Hematopoietic multipotent progenitor cell (in vitro differentiated cells): ENCODE data around the gene WSCD1. TPM values are rescaled to one million over a fixed set of nuclear protein-coding genes. Genes with fewer than 3 reads are reported as not detected.

Source experiments
- DNase-seq, 3 donors: peaks; one replicate each; pipeline ENCODE4 v3.0.0-alpha.2; 2011 to 2015; ENCODE audit warnings: low read depth in 2 of 3, low spot score in 2 of 3
- total RNA-seq: library from RNA; depleted of rRNA; stranded (reverse); fragments of >200 nt; gene quantifications from one replicate; pipeline ENCODE4 v1.2.3, GENCODE V29; 2012

The WSCD1 gene
- total RNA-seq, 1 donor = under 0.01 TPM

- no peak for DNase-seq
These were observed 14.4 kb downstream of the WSCD1 start for GRCh38 chr17:6084311-6085161.

GRCh38 chr17:6085812-6086211 is 15.6 kb downstream of the WSCD1 start:
- DNase-seq = no peak

- no peak for DNase-seq
These were observed 16.6 kb downstream of the WSCD1 start for GRCh38 chr17:6086603-6087400.

GRCh38 chr17:6088141-6088540 is 18.0 kb downstream of the WSCD1 start:
- no peak for DNase-seq

GRCh38 chr17:6090253-6090652 is 20.1 kb downstream of the WSCD1 start:
- DNase-seq = no peak

GRCh38 chr17:6092182-6092902 is 22.2 kb downstream of the WSCD1 start:
- DNase-seq = no peak

- no peak for DNase-seq
These were observed 22.8 kb downstream of the WSCD1 start for GRCh38 chr17:6092903-6093468.

GRCh38 chr17:6094453-6094852 is 24.3 kb downstream of the WSCD1 start:
- DNase-seq = no peak

- DNase-seq = no peak
These were observed 24.7 kb downstream of the WSCD1 start for GRCh38 chr17:6094926-6095325.

- DNase-seq = no peak
These were observed 25.3 kb downstream of the WSCD1 start for GRCh38 chr17:6095501-6095900.

GRCh38 chr17:6096201-6097004 is 26.2 kb downstream of the WSCD1 start:
- no peak for DNase-seq

GRCh38 chr17:6097005-6097279 is 26.8 kb downstream of the WSCD1 start:
- no peak for DNase-seq

GRCh38 chr17:6098050-6098822 is 28.1 kb downstream of the WSCD1 start:
- no peak for DNase-seq

GRCh38 chr17:6098823-6099180 is 28.6 kb downstream of the WSCD1 start:
- no peak for DNase-seq

- no peak for DNase-seq
These were observed 29.3 kb downstream of the WSCD1 start for GRCh38 chr17:6099492-6099891.

GRCh38 chr17:6100146-6100545 is 30.0 kb downstream of the WSCD1 start:
- no peak for DNase-seq

- no peak for DNase-seq
These were observed 30.8 kb downstream of the WSCD1 start for GRCh38 chr17:6100891-6101500.

- DNase-seq = no peak
These were observed 31.5 kb downstream of the WSCD1 start for GRCh38 chr17:6101706-6102105.

- no peak for DNase-seq
These were observed 32.4 kb downstream of the WSCD1 start for GRCh38 chr17:6102615-6103014.
